Endothelial cell of hepatic sinusoid (primary cell): ENCODE measurements around the gene CCL26.
"Not testable (repeated sequence)": the region's sequence is repeated elsewhere in the genome, so short reads cannot be mapped to it uniquely, and the experiment has no call there.

ENCODE experiments used
- in situ Hi-C: cut with HindIII; loops from 2 replicates; pipeline ENCODE4 v1.10.0; 2017; ENCODE audit warnings: low sequenced_read_pairs

The CCL26 gene

DNA sequence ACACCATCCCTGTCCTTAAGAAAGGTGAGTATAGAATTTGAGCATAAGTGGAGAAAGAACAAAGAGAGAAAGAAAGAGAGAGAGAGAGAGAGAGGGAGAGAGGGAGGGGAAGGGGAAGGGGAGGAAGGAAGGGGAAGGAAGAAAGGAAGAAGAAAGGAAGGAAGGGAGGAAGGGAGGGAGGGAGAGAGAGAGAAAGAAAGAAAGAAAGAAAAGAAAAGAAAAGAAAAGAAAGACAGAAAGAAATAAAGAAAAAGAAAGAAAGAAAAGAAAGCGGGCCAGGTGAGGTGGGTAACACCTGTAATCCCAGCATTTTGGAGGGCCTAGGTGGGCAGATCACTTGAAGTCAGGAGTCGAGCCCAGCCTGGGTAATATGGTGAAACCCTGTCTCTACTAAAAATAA lies 21.7 kb upstream of the CCL26 start:
- in situ Hi-C loops, result no loop called here

DNA sequence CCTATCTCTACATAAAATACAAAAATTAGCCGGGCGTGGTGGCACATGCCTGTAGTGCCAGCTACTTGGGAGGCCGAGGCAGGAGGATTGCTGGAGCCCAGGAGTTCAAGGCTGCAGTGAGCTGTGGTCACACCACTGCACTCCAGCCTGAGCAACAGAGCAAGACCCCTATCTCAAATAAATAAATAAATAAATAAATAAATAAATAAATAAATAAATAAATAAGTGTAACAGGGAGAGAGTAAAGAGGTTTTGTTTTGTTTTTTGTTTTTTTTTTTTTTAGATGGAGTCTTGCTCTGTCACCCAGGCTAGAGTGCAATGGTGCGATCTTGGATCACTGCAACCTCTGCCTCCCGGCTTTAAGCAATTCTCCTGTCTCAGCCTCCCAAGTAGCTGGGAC lies 20.6 kb upstream of the CCL26 start:
- in situ Hi-C loops, result not testable (repeated sequence)

DNA sequence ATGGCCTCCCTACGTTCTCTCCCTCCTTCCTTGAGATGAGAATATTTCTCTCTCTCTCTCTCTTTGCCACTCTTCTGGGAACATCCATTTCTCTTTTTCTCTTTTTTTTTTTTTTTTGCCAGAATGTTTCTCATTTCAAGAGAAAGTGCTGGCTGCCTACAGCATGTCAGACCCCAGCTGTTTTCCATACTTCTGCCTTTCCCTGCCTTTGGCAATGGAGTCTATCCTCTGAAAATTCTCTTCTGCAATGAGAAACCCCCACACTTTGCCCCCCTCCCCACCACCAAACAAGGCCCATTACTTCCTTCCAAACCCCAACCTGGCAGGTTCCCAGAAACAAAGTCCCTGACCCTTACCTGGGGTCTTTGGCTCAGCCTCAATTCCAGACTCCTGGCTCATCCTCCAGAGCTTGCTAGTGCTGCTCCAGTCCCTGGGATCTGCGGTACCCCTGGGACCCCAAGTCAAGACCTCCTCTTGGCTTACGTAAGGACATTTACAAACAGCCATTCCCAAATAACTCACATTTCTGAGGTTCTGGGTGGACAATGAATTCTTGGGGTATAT lies 17.4 kb upstream of the CCL26 start:
- in situ Hi-C loops, result no loop called here

DNA sequence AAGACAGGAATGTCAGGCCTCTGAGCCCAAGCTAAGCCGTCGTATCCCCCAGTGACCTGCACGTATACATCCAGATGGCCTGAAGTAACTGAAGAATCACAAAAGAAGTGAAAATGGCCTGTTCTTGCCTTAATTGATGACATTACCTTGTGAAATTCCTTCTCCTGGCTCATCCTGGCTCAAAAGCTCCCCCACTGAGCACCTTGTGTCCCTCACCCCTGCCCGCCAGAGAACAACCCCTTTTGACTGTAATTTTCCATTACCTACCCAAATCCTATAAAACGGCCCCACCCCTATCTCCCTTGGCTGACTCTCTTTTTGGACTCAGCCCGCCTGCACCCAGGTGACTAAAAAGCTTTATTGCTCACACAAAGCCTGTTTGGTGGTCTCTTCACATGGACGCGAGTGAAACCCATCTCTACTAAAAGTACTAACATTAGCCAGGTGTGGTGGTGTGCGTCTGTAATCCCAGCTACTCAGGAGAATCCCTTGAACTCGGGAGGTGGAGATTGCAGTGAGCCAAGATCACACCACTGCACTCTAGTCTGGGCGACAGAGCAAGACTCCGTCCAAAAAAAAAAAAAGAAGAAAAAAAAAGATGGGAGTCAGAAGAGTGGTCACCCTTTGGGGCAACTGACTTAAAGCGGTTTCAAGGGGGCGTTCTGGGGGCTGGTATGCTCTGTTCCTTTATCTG lies 16.3 kb upstream of the CCL26 start:
- in situ Hi-C loops, result not testable (repeated sequence)

DNA sequence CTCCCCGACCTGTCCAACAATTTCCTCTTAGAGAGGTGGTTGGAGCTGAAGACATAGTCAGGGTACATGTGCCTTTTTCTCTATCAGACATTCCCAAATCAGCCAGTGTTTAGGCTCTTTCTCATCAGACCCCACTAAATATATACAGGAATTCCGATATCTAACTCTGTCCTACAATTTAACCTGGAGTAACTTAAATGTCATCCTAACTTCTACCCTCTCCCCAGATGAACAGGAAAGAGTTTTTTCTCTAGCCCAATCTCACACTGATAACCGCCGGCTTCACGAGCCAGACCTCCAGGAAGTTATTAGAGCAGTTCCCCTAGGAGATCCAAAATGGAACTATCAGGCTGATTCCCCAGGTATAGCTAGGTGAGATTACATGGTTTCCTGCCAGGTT lies 11.0 kb upstream of the CCL26 start:
- in situ Hi-C loops, result not testable (repeated sequence)

DNA sequence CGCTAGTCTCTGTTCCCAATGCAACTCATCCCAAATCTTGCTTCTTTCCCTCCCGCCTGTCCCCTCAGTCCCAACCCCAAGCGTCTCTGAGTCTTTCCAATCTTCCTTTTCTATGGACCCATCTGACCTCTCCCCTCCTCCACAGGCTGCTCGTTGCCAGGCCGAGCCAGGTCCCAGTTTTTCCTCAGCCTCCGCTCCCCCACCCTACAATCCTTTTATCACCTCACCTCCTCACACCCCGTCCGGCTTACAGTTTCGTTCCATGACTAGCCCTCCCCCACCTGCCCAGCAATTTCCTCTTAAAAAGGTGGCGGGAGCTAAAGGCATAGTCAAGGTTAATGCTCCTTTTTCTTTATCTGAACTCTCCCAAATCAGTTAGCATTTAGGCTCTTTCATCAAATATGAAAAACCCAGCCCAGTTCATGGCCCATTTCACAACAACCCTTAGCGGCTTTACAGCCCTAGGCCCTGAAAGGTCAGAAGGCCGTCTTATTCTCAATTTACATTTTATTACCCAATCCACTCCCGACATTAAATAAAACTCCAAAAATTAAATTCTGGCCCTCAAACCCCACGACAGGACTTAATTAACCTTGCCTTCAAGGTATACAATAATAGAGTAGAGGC lies 8.7 kb upstream of the CCL26 start:
- in situ Hi-C loops, result not testable (repeated sequence)

DNA sequence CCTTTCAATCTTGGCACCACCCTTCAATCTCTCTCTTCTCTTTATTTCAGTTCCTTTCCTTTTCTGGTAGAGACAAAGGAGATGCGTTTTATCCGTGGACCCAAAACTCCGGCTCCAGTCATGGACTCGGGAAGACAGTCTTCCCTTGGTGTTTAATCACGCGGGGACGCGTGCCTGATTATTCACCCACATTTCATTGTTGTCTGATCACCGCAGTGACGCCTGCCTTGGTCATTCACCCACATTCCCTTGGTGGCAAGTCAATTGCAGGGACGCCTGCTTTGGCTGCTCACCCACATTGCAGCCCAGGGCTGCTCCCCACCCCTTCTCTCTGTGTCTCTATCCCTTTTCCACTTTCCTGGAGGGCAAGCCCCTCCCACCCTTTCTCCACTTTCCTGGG lies 7.5 kb upstream of the CCL26 start:
- in situ Hi-C loops, result not testable (repeated sequence)

DNA sequence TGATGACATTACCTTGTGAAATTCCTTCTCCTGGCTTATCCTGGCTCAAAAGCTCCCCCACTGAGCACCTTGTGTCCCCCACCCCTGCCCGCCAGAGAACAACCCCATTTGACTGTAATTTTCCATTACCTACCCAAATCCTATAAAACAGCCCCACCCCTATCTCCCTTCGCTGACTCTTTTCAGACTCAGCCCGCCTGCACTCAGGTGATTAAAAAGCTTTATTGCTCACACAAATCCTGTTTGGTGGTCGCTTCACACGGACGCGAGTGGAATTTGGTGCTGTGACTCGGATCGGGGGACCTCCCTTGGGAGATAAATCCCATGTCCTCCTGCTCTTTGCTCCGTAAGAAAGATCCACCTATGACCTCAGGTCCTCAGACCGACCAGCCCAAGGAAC lies 7.0 kb upstream of the CCL26 start:
- in situ Hi-C loops, result not testable (repeated sequence)

DNA sequence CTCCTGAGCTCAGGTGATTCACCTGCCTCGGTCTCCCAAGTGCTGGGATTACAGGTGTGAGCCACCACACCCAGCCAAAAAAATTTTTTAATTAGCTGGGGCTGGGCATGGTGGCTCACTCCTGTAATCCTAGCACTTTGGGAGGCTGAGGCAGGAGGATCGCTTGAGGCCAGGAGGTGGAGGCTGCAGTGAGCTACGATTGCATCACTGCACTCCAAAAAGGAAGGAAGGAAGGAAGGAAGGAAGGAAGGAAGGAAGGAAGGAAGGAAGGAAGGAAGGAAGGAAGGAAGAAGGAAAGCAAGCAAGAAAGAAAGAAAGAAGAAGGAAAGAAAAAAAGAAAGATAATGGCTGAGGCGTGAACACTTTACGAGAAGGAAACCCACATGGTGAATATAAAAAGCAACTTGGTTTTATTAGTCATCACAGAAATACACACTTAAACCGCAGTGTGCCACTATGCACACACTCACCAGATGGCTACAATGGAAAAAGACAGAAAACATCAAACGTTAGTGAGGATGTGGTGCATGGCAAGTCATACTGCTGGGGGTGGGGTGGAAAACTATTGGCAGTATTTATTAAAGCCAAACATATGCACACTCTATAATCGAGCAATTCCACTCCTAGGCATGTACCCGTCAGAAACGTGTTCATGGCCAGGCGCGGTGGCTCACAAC lies 4.4 kb upstream of the CCL26 start:
- in situ Hi-C loops, result no loop called here

DNA sequence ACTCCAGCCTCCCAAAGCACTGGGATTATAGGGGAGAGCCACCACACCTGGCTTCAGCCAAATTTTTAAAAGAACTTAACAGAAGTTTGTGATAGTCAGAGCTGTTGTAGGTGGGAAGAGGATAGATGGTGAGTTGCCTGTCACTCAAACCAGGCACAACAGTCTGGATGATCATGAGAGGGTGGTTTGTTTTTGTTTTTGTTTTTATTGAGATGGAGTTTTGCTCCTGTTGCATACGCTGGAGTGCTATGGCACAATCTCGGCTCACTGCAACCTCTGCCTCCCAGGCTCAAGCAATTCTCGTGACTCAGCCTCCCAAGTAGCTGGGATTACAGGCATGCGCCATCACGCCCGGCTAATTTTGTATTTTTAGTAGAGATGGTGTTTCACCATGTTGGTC lies 1.9 kb upstream of the CCL26 start:
- in situ Hi-C loops, result loop anchor here (25.0 kb wide), 1 partner anchor 187 kb away; no protein-coding TSS in a partner anchor

DNA sequence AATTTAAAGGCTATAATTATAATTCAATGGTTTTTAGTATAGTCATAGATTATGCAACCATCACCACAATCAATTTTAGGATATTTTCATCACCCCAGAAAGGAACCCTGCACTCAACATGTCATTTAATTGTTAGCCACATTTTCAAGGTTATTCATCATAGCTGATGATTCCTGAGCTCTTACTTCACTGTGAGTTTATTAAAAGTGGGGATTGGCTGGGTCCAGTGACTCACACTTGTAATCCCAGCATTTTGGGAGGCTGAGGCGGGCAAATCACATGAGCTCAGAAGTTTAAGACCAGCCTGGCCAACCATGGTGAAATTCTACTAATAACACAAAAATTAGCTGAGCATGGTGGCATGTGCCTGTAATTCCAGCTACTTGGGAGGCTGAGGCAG lies 787 bp downstream of the CCL26 start:
- in situ Hi-C loops, result loop anchor here (25.0 kb wide), 1 partner anchor 184 kb away; no protein-coding TSS in a partner anchor

DNA sequence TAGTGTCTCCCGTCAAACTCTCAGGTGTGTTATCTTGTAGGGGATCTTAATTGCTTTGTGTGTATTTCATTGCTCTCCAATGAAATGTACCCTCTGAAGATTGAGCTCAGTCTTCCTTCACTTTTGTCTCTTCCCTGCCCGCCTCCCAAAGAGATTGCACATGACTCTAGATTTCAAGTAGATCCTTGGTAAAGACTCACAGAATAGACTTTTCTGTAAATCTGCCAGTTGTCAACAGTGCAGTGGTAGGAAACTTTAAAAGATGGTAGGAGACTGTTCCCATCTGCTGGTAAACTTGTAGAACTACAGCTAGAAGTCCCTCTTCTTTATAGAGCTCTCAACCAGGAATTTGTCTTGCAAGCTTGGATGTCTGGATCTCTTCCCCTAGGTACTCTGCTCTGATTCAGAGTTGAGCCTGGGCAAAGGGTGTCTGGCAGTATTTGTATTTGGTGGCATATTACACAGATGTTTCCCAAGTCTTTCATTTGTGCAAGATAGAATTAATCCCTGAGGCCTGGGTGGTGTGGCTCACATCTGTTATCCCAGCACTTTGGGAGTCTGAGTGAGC lies 9.6 kb downstream of the CCL26 start:
- in situ Hi-C loops, result loop anchor here (25.0 kb wide), 1 partner anchor 175 kb away; no protein-coding TSS in a partner anchor

DNA sequence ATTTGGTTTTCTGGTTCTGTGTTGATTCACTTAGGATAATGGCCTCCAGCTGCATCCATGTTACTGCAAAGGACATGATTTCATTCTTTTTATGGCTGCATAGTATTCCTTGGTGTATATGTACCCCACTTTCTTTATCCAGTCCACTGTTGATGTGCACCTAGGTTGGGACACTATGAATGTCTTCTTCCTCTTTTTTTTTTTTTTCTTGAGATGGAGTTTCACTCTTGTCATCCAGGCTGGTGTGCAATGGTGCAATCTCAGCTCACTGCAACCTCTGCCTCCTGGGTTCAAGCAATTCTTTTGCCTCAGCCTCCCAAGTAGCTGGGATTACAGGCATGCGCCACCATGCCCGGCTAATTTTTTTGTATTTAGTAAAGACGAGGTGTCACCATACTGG lies 10.2 kb downstream of the CCL26 start:
- in situ Hi-C loops, result loop anchor here (25.0 kb wide), 1 partner anchor 174 kb away; no protein-coding TSS in a partner anchor

DNA sequence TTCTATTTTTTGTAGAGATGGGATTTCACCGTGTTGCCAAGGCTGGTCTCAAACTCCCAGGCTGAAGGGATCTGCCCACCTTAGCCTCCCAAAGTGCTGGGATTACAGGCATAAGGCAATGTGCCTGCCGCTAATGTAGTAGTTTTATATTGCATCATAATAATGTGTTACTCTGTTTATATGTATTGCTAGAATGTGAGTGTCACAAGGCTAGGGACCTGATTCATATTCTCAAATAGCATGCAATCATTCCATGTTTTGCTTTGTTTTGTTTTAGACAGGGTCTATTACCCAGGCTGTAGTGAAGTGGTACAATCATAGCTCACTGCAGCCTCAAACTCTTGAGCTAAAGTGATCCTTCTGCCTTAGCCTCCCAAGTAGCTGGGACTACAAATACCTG lies 13.5 kb downstream of the CCL26 start:
- in situ Hi-C loops, result loop anchor here (10.0 to 25.0 kb wide), 2 partner anchors 84 to 171 kb away; no protein-coding TSS in a partner anchor

DNA sequence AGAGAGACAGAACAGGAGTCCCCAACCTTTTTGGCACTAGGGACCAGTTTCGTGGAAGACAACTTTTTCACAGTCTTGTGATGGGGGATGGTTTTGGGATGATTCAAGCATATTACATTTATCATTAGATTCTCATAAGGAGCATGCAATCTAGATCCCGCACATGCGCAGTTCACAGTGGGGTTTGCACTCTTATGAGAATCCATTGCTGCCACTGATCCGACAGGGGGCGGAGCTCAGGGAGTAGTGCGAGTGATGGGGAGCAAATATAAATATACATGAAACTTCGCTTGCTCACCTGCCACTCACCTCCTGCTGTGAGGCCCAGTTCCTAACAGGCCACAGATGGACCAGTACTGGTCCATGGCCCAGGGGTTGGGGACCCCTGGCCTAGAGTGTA lies 14.2 kb downstream of the CCL26 start:
- in situ Hi-C loops, result loop anchor here (10.0 to 25.0 kb wide), 2 partner anchors 83 to 171 kb away; no protein-coding TSS in a partner anchor

DNA sequence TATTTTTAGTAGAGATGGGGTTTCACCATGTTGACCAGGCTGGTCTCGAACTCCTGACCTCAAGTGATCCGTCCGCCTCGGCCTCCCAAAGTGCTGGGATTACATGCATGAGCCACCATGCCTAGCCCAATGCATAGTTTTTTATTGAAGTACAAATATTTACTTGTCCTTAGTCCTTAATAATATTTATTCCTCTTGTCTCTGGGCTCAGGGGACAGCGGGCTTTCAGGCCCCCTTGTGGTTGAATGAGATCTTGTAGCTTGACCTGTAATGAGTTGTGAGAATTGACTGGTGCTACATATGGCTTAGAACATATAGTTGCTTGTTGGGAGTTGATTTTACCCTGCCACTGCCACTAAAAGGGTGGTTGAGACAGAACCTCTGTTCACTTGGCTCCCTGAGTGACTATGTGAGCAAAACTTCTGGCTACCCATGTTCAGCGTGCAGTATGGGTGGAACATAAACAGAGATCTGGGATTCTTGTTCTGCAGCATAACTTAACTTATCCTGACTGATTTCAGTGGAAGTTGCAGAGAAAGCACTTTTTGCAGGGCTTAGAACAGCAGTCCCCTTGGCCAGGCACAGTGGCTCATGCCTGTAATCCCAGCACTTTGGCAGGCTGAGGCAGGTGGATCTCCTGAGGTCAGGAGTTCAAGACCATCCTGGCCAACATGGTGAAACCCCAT lies 14.9 kb downstream of the CCL26 start:
- in situ Hi-C loops, result loop anchor here (10.0 to 25.0 kb wide), 2 partner anchors 82 to 170 kb away; no protein-coding TSS in a partner anchor

DNA sequence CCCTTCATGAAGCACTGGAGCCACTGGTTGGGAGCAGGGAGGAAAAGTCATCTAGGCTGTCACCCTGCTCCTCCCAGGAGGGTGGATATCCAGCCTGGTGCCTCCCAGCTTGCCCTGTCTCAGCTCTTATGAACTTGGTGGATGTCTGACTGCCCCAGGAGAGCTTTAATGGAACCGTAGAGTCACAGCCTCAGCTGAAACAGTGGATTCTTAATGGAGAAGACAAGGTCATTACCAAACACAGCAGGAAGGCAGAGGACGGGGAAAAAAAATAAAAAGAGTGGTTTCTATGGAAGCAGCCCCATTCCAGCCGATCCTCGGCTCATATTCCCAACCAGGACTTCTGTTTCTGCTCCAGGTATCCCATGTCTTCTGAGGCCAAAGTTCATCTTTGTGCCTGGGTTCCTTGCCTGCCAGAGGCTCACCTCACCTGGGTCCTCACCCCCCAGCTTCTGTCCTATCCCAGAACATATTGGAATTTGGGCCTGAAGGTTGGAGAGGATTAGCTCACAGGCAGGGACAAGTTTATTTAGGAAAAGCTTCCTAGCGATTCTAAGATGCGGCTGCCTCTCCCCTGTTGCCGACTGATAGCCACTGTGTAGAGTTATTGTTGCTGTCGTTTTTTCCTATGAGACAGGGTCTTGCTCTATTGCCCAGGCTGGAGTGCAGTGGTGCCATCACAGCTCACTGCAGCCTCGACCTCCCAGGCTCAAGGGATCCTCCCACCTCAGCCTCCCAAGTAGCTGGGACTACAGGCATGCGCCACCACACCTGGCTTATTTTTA lies 15.6 kb downstream of the CCL26 start:
- in situ Hi-C loops, result loop anchor here (10.0 to 25.0 kb wide), 2 partner anchors 82 to 169 kb away; no protein-coding TSS in a partner anchor

DNA sequence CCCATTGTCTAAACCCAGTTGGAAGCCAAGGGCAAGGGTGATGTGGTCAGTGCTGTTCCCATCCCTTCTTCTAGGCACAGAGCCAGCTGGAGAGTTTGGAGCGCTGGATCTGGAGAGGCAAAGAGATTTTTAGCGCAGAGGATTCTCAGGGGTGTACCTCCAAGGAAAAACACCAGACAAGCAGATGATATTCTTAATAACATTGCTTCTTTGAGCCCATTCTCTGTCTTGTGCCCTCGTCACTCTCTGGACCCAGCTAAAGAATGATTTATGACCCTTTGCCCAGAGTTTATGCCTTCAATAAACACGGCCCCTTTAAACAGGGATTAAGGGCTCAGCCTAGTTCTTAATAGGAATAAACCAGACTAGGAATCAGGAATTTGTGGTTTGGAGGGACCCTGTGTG lies 28.6 kb downstream of the CCL26 start:
- in situ Hi-C loops, result no loop called here

DNA sequence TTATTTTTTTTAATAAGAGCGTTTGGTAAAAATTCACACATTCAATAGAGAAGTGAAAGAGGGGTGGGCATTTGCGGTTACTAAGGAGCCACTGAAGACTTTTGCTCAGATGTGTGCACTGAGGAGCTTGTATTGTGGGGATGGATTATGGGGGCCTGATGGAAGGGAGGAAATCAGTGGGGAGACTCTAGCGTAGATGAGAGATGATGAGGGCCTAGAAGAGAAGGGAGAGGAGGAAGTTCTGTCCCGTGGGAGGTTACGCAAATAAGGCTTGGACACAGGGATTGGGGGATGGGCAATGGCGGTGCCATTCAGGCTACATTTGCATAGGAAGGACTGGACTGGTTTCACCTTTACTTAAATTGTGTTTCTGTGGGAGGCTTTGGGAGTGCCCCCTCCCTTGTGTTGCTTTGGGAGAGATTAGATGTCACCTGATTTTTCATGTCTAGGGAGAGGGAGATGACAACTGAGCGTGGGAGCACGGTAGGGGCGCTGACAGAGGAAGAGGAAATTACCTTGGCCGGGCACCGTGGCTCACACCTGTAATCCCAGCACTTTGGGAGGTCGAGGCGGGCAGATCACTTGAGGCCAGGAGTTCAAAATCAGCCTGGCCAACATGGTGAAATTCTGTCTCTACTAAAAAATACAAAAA lies 31.0 kb downstream of the CCL26 start:
- in situ Hi-C loops, result no loop called here
